OCI-LY3 (cell line): Measurements from ENCODE around the gene GHITM.

Source experiments
- H2AFZ ChIP-seq: fragments of 200-600, 300-600 bp; shearing (Covaris generic); 2 replicates; pipeline ENCODE4 v1.6.0; 2014; ENCODE audit warnings: antibody characterized with exemption, low read depth, low read length
- H3K27ac ChIP-seq: fragments of 200-600, 300-600 bp; sonication (generic); 2 replicates; pipeline ENCODE4 v1.5.1; 2014; ENCODE audit warnings: mild to moderate bottlenecking, low read length, moderate library complexity, mixed read lengths
- H3K27me3 ChIP-seq: fragments of 200-600, 300-600 bp; sonication (generic); 2 replicates; pipeline ENCODE4 v1.6.1; 2014; ENCODE audit warnings: low read depth, low read length, mixed read lengths
- H3K36me3 ChIP-seq: fragments of 200-600, 300-600 bp; sonication (generic); replicated peaks from 2 replicates; pipeline ENCODE3; 2014; ENCODE audit warnings: low read depth, low read length, mixed read lengths
- H3K4me1 ChIP-seq: fragments of 300-600, 200-600 bp; sonication (generic); 2 replicates; pipeline ENCODE4 v1.6.1; 2014; ENCODE audit warnings: low read length, mixed read lengths
- H3K4me2 ChIP-seq: fragments of 200-600, 300-600 bp; sonication (generic); 2 replicates; pipeline ENCODE4 v1.6.1; 2014; ENCODE audit warnings: low read length, mixed read lengths
- H3K4me3 ChIP-seq: fragments of 300-600, 200-600 bp; sonication (generic); 2 replicates; pipeline ENCODE4 v1.5.1; 2014; ENCODE audit warnings: antibody characterized with exemption, mild to moderate bottlenecking, low read length, moderate library complexity
- H3K79me2 ChIP-seq: fragments of 300-600, 200-600 bp; shearing (Covaris generic); 2 replicates; pipeline ENCODE4 v1.6.1; 2014; ENCODE audit warnings: mild to moderate bottlenecking, low read length, mixed read lengths
- H3K9ac ChIP-seq: fragments of 300-600, 200-600 bp; shearing (Covaris generic); 2 replicates; pipeline ENCODE4 v1.6.0; 2014; ENCODE audit warnings: mild to moderate bottlenecking, low read length, moderate library complexity
- H3K9me3 ChIP-seq: fragments of 200-600, 300-600 bp; shearing (Covaris generic); 2 replicates; pipeline ENCODE4 v1.6.1; 2014; ENCODE audit warnings: low read length, mixed read lengths; ENCODE audit not compliant: insufficient read depth
- H4K20me1 ChIP-seq: fragments of 200-600, 300-600 bp; sonication (generic); 2 replicates; pipeline ENCODE4 v1.6.1; 2016; ENCODE audit warnings: low read length, mixed read lengths; ENCODE audit not compliant: insufficient read depth
- EZH2phosphoT487 ChIP-seq: fragments of 200-600 bp; shearing (Covaris generic); IDR thresholded peaks from 2 replicates; pipeline ENCODE4 v1.6.1; 2018; ENCODE audit warnings: antibody characterized with exemption, mixed run types, low read depth
- TF ChIP-seq, protein P1 (sequence below): fragments of 200-600, 300-600 bp; sonication (generic); IDR thresholded peaks from 2 replicates; pipeline ENCODE4 v1.5.1; 2014; ENCODE audit warnings: antibody characterized with exemption, low read length, low read depth

Gene GHITM

GRCh38 chr10:84202349-84202748 is 63.0 kb downstream of the GHITM start:
- no peak overlapping the region for H3K27ac ChIP-seq
- H3K9ac ChIP-seq = no peak overlapping the region
- no peak overlapping the region for H3K4me2 ChIP-seq
- peaks cover 7% of the 10 kb centered on the region; the same call in 1 of the 2 replicates for H3K27me3 ChIP-seq
- H3K9me3 ChIP-seq = no peaks in the 10 kb centered on the region
- H3K4me1 ChIP-seq = peaks cover 14% of the 10 kb centered on the region
- H4K20me1 ChIP-seq = no peaks in the 10 kb centered on the region
- H3K4me3 ChIP-seq = no peak overlapping the region
- H3K79me2 ChIP-seq = no peaks in the 10 kb centered on the region
- H3K36me3 ChIP-seq = no peaks in the 10 kb centered on the region
- TF ChIP-seq, protein P1, sequence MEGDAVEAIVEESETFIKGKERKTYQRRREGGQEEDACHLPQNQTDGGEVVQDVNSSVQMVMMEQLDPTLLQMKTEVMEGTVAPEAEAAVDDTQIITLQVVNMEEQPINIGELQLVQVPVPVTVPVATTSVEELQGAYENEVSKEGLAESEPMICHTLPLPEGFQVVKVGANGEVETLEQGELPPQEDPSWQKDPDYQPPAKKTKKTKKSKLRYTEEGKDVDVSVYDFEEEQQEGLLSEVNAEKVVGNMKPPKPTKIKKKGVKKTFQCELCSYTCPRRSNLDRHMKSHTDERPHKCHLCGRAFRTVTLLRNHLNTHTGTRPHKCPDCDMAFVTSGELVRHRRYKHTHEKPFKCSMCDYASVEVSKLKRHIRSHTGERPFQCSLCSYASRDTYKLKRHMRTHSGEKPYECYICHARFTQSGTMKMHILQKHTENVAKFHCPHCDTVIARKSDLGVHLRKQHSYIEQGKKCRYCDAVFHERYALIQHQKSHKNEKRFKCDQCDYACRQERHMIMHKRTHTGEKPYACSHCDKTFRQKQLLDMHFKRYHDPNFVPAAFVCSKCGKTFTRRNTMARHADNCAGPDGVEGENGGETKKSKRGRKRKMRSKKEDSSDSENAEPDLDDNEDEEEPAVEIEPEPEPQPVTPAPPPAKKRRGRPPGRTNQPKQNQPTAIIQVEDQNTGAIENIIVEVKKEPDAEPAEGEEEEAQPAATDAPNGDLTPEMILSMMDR = no peak
- TF ChIP-seq EZH2phosphoT487 = no peak
- H2AFZ ChIP-seq = no peak overlapping the region
